GM21786 (cell line): ENCODE results near the gene CHD3.
A peak's percentile ranks its signal among the peaks of the same experiment; 100 is the strongest.

ENCODE experiments used
- ATAC-seq: cut with Tn5 transposase; IDR thresholded peaks from one replicate; pipeline ENCODE4 v1.9.1; 2021; ENCODE audit not compliant: unreplicated experiment

CHD3 gene

GRCh38 chr17:7864995-7865650 lies 23.5 kb upstream of the CHD3 start:
- ATAC-seq: no peak

GRCh38 chr17:7867881-7868329 lies 20.7 kb upstream of the CHD3 start:
- ATAC-seq: no peak

GRCh38 chr17:7873051-7873450 lies 15.5 kb upstream of the CHD3 start:
- no peak for ATAC-seq

- ATAC-seq: no peak
Observed at GRCh38 chr17:7875804-7876370, 12.7 kb upstream of the CHD3 start.

GRCh38 chr17:7878234-7878633 lies 10.4 kb upstream of the CHD3 start:
- ATAC-seq: no peak

- no peak for ATAC-seq
Observed at GRCh38 chr17:7880076-7880868, 8.3 kb upstream of the CHD3 start.

- no peak for ATAC-seq
Observed at GRCh38 chr17:7881276-7882054, 7.1 kb upstream of the CHD3 start.

- ATAC-seq: no peak
Observed at GRCh38 chr17:7882068-7882467, 6.5 kb upstream of the CHD3 start.

GRCh38 chr17:7882629-7883028 lies 6.0 kb upstream of the CHD3 start:
- ATAC-seq: no peak

GRCh38 chr17:7883781-7884386 lies 4.7 kb upstream of the CHD3 start:
- ATAC-seq: no peak

- no peak for ATAC-seq
Observed at GRCh38 chr17:7884581-7885366, 3.8 kb upstream of the CHD3 start.

- no peak for ATAC-seq
Observed at GRCh38 chr17:7885367-7886226, 3.0 kb upstream of the CHD3 start.

GRCh38 chr17:7886227-7887037 lies 2.2 kb upstream of the CHD3 start:
- no peak for ATAC-seq

- no peak for ATAC-seq
Observed at GRCh38 chr17:7887038-7887481, 1.5 kb upstream of the CHD3 start.

GRCh38 chr17:7887482-7888183 lies 956 bp upstream of the CHD3 start:
- ATAC-seq: peak; percentile 34

GRCh38 chr17:7889166-7889955 lies 772 bp downstream of the CHD3 start:
- no peak for ATAC-seq
